Measurements from ENCODE around the gene PRPF19.

Gene PRPF19
- total RNA-seq, result 14.1 to 69.9 (median 36.6) reads per million in 17 experiments

GRCh38 chr11:60906132-60906972, at the start of gene PRPF19:
TSS of gene PRPF19 (minus strand) at chr11:60906585. CDS start at chr11:60906382, 203 bp downstream.
- peak; percentile 97 to 99 (median 98) for DNase-seq

- DNase-seq, result peak; percentile 54 to 76 (median 64)
These were observed 49.2 kb upstream of the PRPF19 start for GRCh38 chr11:60955571-60955970.

DNA sequence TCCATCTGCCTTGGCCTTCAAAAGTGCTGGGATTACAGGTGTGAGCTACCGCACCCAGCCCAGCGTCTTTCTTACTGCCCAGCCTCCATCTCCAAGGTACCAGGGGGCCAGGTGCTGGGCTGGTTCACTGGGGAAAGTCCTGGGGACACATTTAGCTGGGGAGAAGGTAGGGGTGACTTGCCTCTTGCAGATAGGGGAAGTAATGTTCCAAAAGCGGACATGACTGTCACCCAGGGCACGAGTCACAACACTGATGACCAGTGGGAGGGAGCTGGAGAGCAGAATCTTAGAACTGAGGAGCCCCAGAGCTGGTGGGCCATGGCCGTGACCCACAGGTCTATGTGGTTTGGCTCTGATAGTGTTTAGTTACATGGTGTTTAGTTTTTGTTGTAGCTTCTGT, 48.0 kb upstream of the PRPF19 start:
- DNase-seq, result peak; percentile 86 to 94 (median 92)

- peak; percentile 91 to 97 (median 93) for DNase-seq
These were observed 47.4 kb upstream of the PRPF19 start for GRCh38 chr11:60953781-60954180.

DNA sequence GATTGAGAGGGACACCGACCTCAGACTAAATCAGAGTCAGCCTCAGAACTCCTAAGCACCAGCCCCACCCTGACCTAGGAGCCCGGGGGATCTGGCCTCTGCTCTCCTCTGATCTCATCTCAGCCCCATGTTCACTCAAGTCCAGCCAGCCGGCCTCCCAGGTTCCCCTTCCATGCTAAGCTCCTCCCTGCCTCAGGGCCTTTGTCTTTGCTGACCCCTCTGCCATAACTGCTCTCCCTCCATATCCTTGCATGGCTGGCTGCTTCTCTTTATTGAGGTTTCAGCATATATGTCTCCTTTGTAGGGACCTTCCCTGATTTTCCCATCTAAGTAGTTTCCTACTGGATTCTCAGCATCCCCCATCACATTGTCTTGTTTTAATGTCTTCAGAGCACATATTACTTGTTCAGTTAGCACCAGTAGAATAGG, 46.4 kb upstream of the PRPF19 start:
- no peak for DNase-seq

GRCh38 chr11:60951904-60952741, 45.7 kb upstream of the PRPF19 start, which contains the start of gene SLC15A3:
TSS of gene SLC15A3 (minus strand) at chr11:60952176. CDS start at chr11:60951551, 625 bp downstream.
- DNase-seq, result peak; percentile 93 to 98 (median 96)

DNA sequence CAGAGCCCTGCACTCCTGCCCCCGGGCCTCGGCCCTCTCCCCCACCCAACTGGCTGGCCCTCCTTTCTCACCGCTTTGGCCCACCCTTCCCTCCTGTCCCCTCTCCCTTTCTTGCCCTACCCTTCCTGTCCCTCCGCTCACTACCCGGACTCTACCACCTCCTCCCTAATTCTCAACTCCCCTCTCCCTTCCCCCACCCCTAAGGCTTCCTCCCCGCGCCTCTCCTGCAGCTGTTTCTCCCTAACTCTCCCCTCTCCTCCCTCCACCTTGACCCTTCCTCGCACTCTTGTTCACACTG, 45.2 kb upstream of the PRPF19 start:
- peak in 3 of 4 experiments; percentile 23 to 62 (median 60) for DNase-seq

DNA sequence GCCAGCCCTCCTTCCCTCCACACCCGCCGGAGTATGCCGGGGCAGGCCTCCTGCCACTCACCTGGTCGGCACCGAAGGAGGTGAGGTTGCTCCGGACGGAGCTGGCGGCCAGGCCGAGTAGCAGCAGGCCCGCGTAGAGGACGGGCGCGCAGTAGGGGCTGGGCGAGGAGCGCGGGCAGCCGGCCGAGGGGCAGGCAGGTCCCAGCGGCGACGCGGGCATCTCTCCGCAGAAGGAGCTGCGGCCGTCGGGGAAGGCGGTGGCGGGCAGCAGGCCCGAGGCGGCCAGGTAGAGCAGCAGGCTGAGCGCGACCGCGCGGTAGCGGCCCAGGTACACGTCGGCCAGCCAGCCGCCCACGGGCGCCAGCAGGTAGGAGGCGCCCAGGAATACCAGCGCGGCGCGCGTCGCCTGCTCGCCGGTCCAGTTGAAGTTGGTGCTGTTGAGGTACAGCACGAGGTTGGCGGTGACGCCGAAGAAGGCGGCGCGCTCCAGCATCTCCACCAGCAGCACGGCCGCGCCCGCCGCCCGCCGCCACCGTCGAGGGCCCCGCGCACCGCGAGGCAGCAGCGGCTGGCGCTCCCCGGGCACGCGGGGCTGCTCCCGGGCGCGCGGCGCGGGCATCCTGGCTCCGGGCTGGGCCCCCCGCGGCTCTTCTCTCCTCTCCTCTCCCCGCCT, 44.7 kb upstream of the PRPF19 start:
- peak; percentile 42 to 78 (median 57) for DNase-seq

GRCh38 chr11:60950024-60950423, 43.6 kb upstream of the PRPF19 start:
- DNase-seq, result peak in 2 of 4 experiments; percentile 43 to 44

GRCh38 chr11:60948250-60948649, 41.9 kb upstream of the PRPF19 start:
- DNase-seq, result no peak

DNA sequence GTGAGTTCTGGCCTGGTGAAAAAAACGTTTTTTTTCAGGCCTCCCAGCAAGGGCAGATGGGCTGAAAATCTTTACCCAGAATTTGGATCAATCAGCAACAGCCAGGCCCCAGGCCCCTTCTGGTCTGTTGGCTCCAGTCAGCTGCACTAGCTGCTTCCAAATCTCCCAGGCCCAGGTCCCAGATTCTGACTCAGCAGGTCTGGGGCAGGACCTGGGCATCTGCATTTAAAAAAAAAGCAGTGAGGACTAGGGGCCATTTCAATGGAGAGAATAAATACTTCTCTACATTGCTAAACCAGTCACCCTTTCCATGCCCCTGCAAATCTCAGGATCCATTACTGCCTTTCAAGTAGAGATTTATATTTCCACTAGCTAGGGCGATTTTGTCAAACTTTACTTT, 41.3 kb upstream of the PRPF19 start:
- DNase-seq, result no peak

GRCh38 chr11:60946601-60947264, 40.3 kb upstream of the PRPF19 start:
- no peak for DNase-seq

DNA sequence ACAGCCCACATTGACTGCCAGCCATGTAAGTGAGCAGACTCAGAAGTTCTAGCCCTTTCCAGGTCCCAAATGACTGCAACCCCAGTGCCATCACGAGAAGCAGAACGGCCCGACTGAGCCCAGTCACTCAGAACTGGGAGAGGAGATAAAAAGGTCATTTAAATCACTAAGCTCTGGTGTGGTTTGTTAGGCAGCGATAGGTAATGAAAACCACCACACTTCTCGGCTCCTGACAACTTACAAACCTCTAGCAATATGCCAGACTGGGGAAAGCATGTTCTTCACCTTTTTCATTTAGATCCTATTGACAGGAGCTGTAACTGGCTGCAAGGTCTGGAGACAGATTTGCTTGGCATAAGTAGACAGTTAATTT, 38.9 kb upstream of the PRPF19 start:
- DNase-seq, result no peak

DNA sequence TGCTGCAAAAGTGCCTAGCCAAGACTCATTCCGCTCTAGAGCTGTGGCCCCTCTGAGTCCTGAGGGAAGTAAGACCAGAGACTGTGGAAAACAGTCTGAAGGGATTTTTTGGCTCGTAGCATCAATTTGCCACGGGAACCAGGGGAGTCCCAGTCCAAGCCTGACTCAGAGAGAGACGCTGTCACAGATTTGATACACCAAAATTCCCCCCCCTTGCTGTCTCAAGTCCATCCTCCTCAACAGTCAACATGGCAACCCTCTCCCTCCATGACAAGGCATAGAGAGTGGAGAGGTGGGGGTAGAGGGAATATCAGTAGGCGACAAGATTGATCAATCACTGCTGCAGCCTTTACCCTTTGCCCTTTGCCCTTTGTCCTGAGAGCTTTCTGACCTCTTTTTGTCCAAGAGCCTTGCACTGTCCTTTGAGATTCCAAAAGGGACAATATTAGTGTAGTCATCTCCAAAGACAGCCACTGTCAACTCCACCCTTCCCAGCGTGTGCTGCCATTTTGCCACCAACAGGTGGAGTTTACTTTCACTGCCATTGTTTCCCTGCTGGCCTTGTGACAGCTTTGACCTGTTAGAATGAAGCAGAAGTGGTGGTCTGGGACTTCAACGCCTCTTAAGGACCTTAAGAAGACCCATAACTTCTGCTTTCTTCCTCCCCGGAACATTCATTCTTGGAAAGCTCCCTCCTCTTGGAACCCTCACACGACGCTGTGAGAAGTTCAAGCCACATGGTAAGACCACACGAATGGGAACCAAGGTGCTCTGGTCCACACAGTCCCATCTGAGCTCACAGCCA, 38.3 kb upstream of the PRPF19 start:
- DNase-seq, result peak; percentile 60 to 77 (median 68)

- no peak for DNase-seq
These were observed 36.7 kb upstream of the PRPF19 start for GRCh38 chr11:60942970-60943565.

- DNase-seq, result no peak
These were observed 35.8 kb upstream of the PRPF19 start for GRCh38 chr11:60942219-60942618.

- no peak for DNase-seq
These were observed 35.2 kb upstream of the PRPF19 start for GRCh38 chr11:60941371-60942119.

GRCh38 chr11:60939855-60940254, 33.5 kb upstream of the PRPF19 start:
- no peak for DNase-seq

GRCh38 chr11:60939301-60939700, 32.9 kb upstream of the PRPF19 start:
- DNase-seq, result no peak

DNA sequence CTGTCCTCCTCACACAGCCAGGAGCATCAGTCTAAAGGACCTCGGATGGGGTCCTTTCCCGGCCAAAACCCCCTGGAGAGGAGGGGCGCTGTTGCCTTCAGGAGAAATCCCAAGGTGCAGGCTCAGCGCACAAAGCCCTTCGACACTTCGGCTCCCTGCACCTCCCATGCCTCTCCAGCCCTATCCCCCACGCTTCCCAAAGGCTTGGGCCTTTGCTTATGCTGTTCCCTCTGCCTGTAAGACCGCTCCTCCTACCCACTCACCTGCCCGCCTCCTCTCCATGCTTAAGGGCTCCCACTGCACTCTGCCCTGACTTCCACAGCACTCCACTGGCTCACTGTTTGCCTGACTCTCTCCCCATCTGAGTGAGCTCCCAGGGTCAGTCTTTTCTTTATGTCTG, 32.1 kb upstream of the PRPF19 start:
- DNase-seq, result no peak

Data from suppressor macrophage (primary cell).